ENCODE results near the gene FNDC3B.
"Not testable (repeated sequence)": the region's sequence is repeated elsewhere in the genome, so short reads cannot be mapped to it uniquely, and the experiment has no call there.

Gene FNDC3B

GRCh38 chr3:172359996-172360395, 320.6 kb downstream of the FNDC3B start:
- no peaks in the 10 kb centered on the region; the same call in none of the 2 replicates for H3K36me3 ChIP-seq
- no peak overlapping the region for H3K4me3 ChIP-seq (ENCODE audit: low read depth, low read length)
- DNase-seq, result no peak
- H3K27me3 ChIP-seq, result no peaks in the 10 kb centered on the region
- H3K9me3 ChIP-seq, result no peaks in the 10 kb centered on the region
- TF ChIP-seq CTCF (IDR thresholded peaks at IDR 0.05; ENCODE audit: low read depth, low read length), result no peak
- no peaks in the 10 kb centered on the region for H3K4me1 ChIP-seq

GRCh38 chr3:172362583-172362982, 323.2 kb downstream of the FNDC3B start:
- H3K36me3 ChIP-seq, result no peaks in the 10 kb centered on the region; the same call in none of the 2 replicates
- H3K27me3 ChIP-seq, result no peaks in the 10 kb centered on the region
- H3K4me1 ChIP-seq, result peaks cover 5% of the 10 kb centered on the region
- no peak overlapping the region for H3K4me3 ChIP-seq (ENCODE audit: low read depth, low read length)
- H3K9me3 ChIP-seq, result no peaks in the 10 kb centered on the region
- no peak for TF ChIP-seq CTCF (IDR thresholded peaks at IDR 0.05; ENCODE audit: low read depth, low read length)
- DNase-seq, result no peak

GRCh38 chr3:172364374-172365027, 325.1 kb downstream of the FNDC3B start:
- Histone ChIP-seq H3K27me3 (no peaks in the 10 kb centered on the region), H3K9me3 (no peaks in the 10 kb centered on the region), H3K4me3 (ENCODE audit: low read depth, low read length) (no peak overlapping the region), H3K4me1 (peaks cover 9% of the 10 kb centered on the region), H3K36me3 (no peaks in the 10 kb centered on the region; the same call in none of the 2 replicates)
- no peak for TF ChIP-seq CTCF (IDR thresholded peaks at IDR 0.05; ENCODE audit: low read depth, low read length)
- no peak for DNase-seq

- TF ChIP-seq CTCF (IDR thresholded peaks at IDR 0.05; ENCODE audit: low read depth, low read length), result no peak
- no peak for DNase-seq
- Histone ChIP-seq H3K4me1 (peaks cover 9% of the 10 kb centered on the region), H3K4me3 (ENCODE audit: low read depth, low read length) (no peak overlapping the region), H3K27me3 (no peaks in the 10 kb centered on the region), H3K9me3 (no peaks in the 10 kb centered on the region), H3K36me3 (no peaks in the 10 kb centered on the region; the same call in none of the 2 replicates)
Measured at GRCh38 chr3:172365028-172365567, 325.7 kb downstream of the FNDC3B start.

- no peaks in the 10 kb centered on the region for H3K9me3 ChIP-seq
- peaks cover 3% of the 10 kb centered on the region for H3K36me3 ChIP-seq
- TF ChIP-seq CTCF (IDR thresholded peaks at IDR 0.05; ENCODE audit: low read depth, low read length), result no peak
- H3K27me3 ChIP-seq, result no peaks in the 10 kb centered on the region
- peaks cover 9% of the 10 kb centered on the region for H3K4me1 ChIP-seq
- DNase-seq, result no peak
- no peak overlapping the region for H3K4me3 ChIP-seq (ENCODE audit: low read depth, low read length)
Measured at GRCh38 chr3:172367205-172368105, 328.1 kb downstream of the FNDC3B start.

- DNase-seq; H3K9me3 ChIP-seq; H3K27me3 ChIP-seq; H3K4me3 ChIP-seq (ENCODE audit: low read depth, low read length); H3K36me3 ChIP-seq; H3K4me1 ChIP-seq: not testable (repeated sequence)
Measured at GRCh38 chr3:172368556-172368955, 329.2 kb downstream of the FNDC3B start.

Data from BE2C (cell line).